ENCODE data around the gene POP7. TPM values are rescaled to one million over a fixed set of nuclear protein-coding genes. Genes with fewer than 3 reads are reported as not detected.
"Not testable (repeated sequence)": the region's sequence is repeated elsewhere in the genome, so short reads cannot be mapped to it uniquely, and the experiment has no call there.

The POP7 gene
- total RNA-seq, 2 donors from 2014 or later, result 23.2 to 29.0 TPM

DNA sequence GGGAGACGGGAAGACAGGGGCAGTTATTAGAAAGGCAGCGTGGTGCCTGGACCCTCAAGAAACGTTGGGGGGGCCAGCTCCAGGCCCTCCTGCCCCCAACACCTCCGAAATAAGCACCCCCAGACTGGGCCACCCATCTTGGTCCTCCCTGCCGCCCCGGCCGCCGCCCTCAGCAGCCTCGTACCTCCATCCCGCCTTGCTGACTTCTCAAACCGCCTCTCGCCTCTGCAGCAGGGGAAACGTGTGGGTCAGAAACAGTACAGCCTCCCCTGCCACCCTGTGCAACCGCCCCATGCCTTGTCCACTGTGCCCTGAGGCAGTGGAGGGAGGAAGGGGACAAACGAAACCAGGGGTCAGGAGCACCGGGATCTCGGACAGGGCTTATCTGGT, 19.1 kb upstream of the POP7 start:
- intact Hi-C loops (cut with DNase I), result loop anchor here in 1 of 2 donors (10.0 kb wide), 2 partner anchors 82 to 112 kb away; partner anchors contain the start of genes PCOLCE and SAP25
- DNase-seq (no peak), ATAC-seq (no peak)

- ATAC-seq (no peak), DNase-seq (no peak)
- intact Hi-C loops (cut with DNase I), result loop anchor here in 1 of 2 donors (10.0 kb wide), 2 partner anchors 82 to 112 kb away; partner anchors contain the start of genes PCOLCE and SAP25
Observed at GRCh38 chr7:100687261-100687660, 18.7 kb upstream of the POP7 start.

DNA sequence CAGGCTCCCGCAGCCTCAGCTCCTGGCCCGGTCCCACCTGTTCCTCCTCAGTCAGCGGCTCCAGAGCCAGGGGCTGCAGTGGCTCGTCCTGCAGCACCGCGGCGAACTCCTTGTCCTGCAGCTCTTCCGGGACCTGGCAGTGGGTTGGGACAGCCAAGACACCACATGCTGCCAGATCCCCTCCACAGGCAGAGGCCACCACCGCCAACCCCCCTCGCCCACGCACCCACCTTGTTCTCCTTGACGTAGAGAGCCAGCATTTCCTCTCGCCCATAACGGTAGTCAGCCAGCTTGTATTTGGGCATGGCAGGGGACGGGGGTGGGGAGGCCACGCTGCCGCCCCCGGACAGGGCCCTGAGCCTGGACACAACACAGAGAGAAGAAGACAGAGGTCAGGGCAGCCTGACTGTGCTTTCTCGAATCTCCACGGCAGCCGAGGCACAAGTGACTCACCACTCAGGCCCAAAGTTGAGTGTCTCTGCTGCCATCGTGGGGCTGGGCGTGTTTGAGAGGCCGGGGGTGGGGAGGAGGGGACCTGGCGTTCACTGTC, 18.1 kb upstream of the POP7 start:
- ATAC-seq (no peak), DNase-seq (peak; percentile 18)
- intact Hi-C loops (cut with DNase I), result loop anchor here in 1 of 2 donors (10.0 kb wide), 2 partner anchors 83 to 113 kb away; partner anchors contain the start of genes PCOLCE and SAP25

- intact Hi-C loops (cut with DNase I), result loop anchor here in 1 of 2 donors (10.0 kb wide), 2 partner anchors 84 to 114 kb away; partner anchors contain the start of genes PCOLCE and SAP25
- ATAC-seq, result no peak
Observed at GRCh38 chr7:100688326-100688860, 17.5 kb upstream of the POP7 start.

DNA sequence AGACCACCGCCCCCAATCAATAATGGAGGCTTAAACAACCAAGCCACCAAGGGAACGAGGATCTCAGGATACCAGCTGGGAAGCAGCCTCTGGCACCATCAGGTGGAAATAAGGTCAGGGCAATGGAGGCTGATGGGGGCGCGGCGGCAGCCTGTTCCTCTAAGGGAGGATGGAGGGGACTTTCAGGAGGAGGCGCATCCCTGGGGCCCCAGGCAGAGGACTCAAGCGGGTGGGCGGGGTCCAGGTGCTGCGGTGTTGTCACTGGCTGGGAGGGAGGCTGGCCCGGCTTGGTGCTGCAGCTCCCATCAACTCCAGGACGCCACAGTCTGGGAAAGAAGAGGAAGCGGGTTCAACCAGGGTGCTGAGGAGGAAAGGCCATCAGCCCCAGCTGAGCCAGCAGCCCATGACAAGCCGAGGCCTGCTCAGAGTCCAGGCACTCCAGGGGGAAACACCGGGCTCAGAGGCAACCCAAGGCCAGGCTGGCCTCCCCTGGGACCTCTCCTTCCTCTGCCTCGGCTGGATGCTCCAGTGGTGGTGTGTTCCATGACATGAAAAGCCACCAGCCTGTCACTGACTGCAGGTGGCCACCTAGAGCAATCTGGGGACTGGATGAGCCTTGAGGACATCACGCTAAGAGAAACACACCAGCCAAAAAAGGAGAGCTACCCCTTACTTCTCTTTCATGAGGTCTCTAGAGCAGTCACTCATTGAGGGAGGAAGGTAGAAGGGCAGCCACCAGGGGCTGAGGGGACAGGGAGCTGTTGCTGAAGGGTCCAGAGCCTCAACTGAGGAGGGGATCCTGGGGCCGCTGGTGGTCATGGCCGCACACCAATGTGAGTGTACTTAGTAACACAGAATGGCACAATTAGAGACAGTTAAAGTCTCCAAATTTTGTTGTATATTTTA, 16.4 kb upstream of the POP7 start:
- intact Hi-C loops (cut with DNase I), result loop anchor here (5.0 to 10.0 kb wide), 4 partner anchors 85 to 212 kb away; partner anchors contain the start of genes PCOLCE (in 1 of the 2), SAP25 (in 1 of the 2) and TSC22D4 (in 1 of the 2)
- DNase-seq (peak; percentile 24), ATAC-seq (no peak)

More at GRCh38 chr7:100688326-100688860, 17.5 kb upstream of the POP7 start:
- peak; percentile 17 for DNase-seq

- intact Hi-C loops (cut with DNase I), result loop anchor here in 1 of 2 donors (5.0 kb wide), 2 partner anchors 130 to 215 kb away; partner anchors contain the start of gene TSC22D4
- ATAC-seq, result peak; percentile 77
- peak; percentile 82 for DNase-seq
Observed at GRCh38 chr7:100691676-100692577, 14.0 kb upstream of the POP7 start.

GRCh38 chr7:100692578-100692961, 13.4 kb upstream of the POP7 start:
- intact Hi-C loops (cut with DNase I), result loop anchor here in 1 of 2 donors (5.0 kb wide), 2 partner anchors 130 to 215 kb away; partner anchors contain the start of gene TSC22D4
- ATAC-seq, result no peak
- no peak for DNase-seq

- intact Hi-C loops (cut with DNase I), result loop anchor here in 1 of 2 donors (5.0 kb wide), 2 partner anchors 131 to 216 kb away; partner anchors contain the start of gene TSC22D4
- ATAC-seq, result peak; percentile 10 to 16
- DNase-seq, result no peak
Observed at GRCh38 chr7:100693312-100694097, 12.4 kb upstream of the POP7 start.

GRCh38 chr7:100694098-100694745, 11.7 kb upstream of the POP7 start, which contains the start of gene GIGYF1:
TSS of gene GIGYF1 (minus strand) at chr7:100694250. CDS start at chr7:100688238, 6,012 bp downstream.
- DNase-seq (peak; percentile 88), ATAC-seq (peak; percentile 43 to 60)
- intact Hi-C loops (cut with DNase I), result loop anchor here in 1 of 2 donors (5.0 kb wide), 2 partner anchors 132 to 217 kb away; partner anchors contain the start of gene TSC22D4

DNA sequence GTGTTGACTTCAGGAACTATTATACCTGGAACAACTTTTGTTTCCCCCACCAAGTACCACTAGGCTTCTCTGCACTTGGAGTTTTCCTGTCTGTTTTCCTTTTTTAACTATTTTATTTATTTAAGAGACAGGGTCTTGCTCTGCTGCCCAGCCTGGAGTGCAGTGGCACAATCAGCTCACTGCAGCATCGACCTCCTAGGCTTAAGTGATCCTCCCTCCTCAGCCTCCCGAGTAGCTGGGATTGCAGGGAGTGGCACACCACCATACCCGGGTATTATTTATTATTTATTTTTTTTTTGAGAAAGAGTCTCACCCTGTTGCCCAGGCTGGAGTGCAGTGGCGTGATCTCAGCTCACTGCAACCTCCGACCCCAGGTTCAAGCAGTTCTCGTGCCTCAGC, 9.8 kb upstream of the POP7 start:
- intact Hi-C loops (cut with DNase I), result no loop called here
- no peak for ATAC-seq
- DNase-seq, result no peak

GRCh38 chr7:100699018-100699417, 6.9 kb upstream of the POP7 start:
- intact Hi-C loops (cut with DNase I), result no loop called here
- DNase-seq (no peak), ATAC-seq (no peak)

DNA sequence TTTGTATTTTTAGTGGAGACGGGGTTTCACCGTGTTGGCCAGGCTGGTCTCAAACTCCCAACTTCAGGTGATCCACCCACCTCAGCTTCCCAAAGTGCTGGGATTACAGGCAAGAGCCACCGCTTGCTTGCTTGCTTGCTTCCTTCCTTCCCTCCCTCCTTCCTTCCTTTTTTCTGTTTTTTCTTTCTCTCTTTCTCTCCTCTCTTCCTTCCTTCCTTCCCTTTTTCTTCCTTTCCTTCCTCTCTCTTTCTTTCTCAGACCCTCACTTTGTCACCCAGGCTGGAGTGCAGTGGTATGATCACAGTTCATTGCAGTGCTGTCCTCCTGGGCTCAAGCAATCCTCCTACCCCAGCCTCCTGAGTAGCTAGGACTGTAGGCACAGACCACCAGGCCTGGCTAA, 4.8 kb upstream of the POP7 start:
- DNase-seq; ATAC-seq; intact Hi-C loops (cut with DNase I): not testable (repeated sequence)

- intact Hi-C loops (cut with DNase I), result loop anchor here in 1 of 2 donors (5.0 kb wide), 1 partner anchor 147 kb away; the partner anchor contains the start of gene SLC12A9
- ATAC-seq (peak; percentile 80 to 82), DNase-seq (peak; percentile 84)
Observed at GRCh38 chr7:100705320-100705752, 585 bp upstream of the POP7 start.

- DNase-seq (no peak), ATAC-seq (no peak)
- intact Hi-C loops (cut with DNase I), result loop anchor here in 1 of 2 donors (5.0 kb wide), 1 partner anchor 146 kb away; the partner anchor contains the start of gene SLC12A9
Observed at GRCh38 chr7:100706672-100707311, 871 bp downstream of the POP7 start.

DNA sequence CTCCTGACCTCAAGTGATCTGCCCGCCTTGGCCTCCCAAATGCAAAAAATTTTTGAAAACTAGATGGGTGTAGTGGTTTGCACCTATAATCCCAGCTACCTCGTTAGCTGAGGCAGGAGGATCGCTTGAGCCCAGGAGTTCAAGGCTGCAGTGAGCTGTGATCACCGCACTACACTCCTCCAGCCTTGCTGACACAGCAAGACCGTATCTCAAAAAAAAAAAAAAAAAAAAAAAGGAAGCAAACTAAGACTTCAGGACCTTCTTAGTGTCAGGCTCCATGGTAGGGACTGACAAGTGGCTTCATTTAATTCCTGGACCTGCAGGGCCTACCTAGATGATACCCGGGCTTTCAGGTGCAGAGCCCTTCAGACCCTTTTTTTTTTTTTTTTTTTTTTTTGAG, 2.5 kb downstream of the POP7 start:
- ATAC-seq (no peak), DNase-seq (no peak)
- intact Hi-C loops (cut with DNase I), result loop anchor here in 1 of 2 donors (5.0 kb wide), 1 partner anchor 144 kb away; the partner anchor contains the start of gene SLC12A9

DNA sequence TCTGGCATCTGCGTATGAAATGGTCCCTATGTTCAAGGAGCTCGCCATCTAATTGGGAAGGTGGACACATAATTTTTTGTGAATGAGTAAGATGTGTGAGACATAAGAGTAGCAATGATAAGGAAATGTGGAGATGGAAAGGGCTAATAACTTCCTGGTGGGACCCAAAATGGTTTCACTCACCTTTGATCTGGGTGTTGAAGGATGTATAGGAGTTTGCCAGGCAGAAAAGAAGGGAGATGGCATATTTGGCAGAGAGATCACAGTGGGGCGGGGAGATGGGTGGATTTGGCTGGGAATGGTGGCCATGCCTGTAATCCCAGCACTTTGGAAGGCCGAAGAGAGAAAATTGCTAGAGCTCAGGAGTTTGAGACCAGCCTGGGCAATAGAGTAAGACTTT, 4.5 kb downstream of the POP7 start:
- DNase-seq, result no peak
- ATAC-seq, result no peak
- intact Hi-C loops (cut with DNase I), result no loop called here

Measured in left cardiac atrium (tissue), 4 donors.